Pons (tissue), 1 donor: Measurements from ENCODE around the gene BACH2.

Experiments used
- DNase-seq: peaks from one replicate; pipeline ENCODE4 v3.0.0-alpha.2; 2016; ENCODE audit warnings: low spot score

Gene BACH2

GRCh38 chr6:90237350-90237990, 59.2 kb downstream of the BACH2 start:
- no peak for DNase-seq

GRCh38 chr6:90233994-90234393, 62.6 kb downstream of the BACH2 start:
- no peak for DNase-seq

- no peak for DNase-seq
Measured at GRCh38 chr6:90233213-90233612, 63.4 kb downstream of the BACH2 start.

GRCh38 chr6:90231798-90232197, 64.8 kb downstream of the BACH2 start:
- no peak for DNase-seq

GRCh38 chr6:90231308-90231707, 65.3 kb downstream of the BACH2 start:
- no peak for DNase-seq

- no peak for DNase-seq
Measured at GRCh38 chr6:90230548-90231215, 66.0 kb downstream of the BACH2 start.

GRCh38 chr6:90229331-90230010, 67.2 kb downstream of the BACH2 start:
- no peak for DNase-seq

- no peak for DNase-seq
Measured at GRCh38 chr6:90227673-90228072, 69.0 kb downstream of the BACH2 start.

- no peak for DNase-seq
Measured at GRCh38 chr6:90227213-90227612, 69.4 kb downstream of the BACH2 start.

- DNase-seq, result no peak
Measured at GRCh38 chr6:90226257-90226656, 70.4 kb downstream of the BACH2 start.

- no peak for DNase-seq
Measured at GRCh38 chr6:90224196-90224595, 72.4 kb downstream of the BACH2 start.

GRCh38 chr6:90222724-90223198, 73.9 kb downstream of the BACH2 start:
- no peak for DNase-seq

GRCh38 chr6:90222008-90222407, 74.6 kb downstream of the BACH2 start:
- no peak for DNase-seq

- no peak for DNase-seq
Measured at GRCh38 chr6:90221403-90221802, 75.2 kb downstream of the BACH2 start.

GRCh38 chr6:90220273-90220672, 76.4 kb downstream of the BACH2 start:
- DNase-seq, result no peak

- peak; percentile 70 for DNase-seq
Measured at GRCh38 chr6:90219209-90219985, 77.2 kb downstream of the BACH2 start.

GRCh38 chr6:90218959-90219208, 77.8 kb downstream of the BACH2 start:
- no peak for DNase-seq

GRCh38 chr6:90217506-90218127, 79.0 kb downstream of the BACH2 start:
- no peak for DNase-seq

GRCh38 chr6:90216072-90216977, 80.3 kb downstream of the BACH2 start:
- peak; percentile 50 for DNase-seq

GRCh38 chr6:90214966-90215365, 81.7 kb downstream of the BACH2 start:
- DNase-seq, result no peak

GRCh38 chr6:90214461-90214860, 82.2 kb downstream of the BACH2 start:
- DNase-seq, result no peak
